SH-SY5Y (cell line): Measurements from ENCODE around the gene IL16.

Experiments used
- GATA2 ChIP-seq: IDR thresholded peaks from 2 replicates; pipeline ENCODE4 v1.6.1; 2011; ENCODE audit warnings: mild to moderate bottlenecking, low read depth, low read length
- GATA3 ChIP-seq: IDR thresholded peaks from 2 replicates; pipeline ENCODE4 v1.6.1; 2011; ENCODE audit warnings: low read depth, mild to moderate bottlenecking, low read length, moderate library complexity

GRCh38 chr15:81276967-81277366 is 80.3 kb downstream of the IL16 start:
- TF ChIP-seq GATA2 = no peak
- TF ChIP-seq GATA3 = no peak
